ENCODE measurements around the gene BSND.

Gene BSND

DNA sequence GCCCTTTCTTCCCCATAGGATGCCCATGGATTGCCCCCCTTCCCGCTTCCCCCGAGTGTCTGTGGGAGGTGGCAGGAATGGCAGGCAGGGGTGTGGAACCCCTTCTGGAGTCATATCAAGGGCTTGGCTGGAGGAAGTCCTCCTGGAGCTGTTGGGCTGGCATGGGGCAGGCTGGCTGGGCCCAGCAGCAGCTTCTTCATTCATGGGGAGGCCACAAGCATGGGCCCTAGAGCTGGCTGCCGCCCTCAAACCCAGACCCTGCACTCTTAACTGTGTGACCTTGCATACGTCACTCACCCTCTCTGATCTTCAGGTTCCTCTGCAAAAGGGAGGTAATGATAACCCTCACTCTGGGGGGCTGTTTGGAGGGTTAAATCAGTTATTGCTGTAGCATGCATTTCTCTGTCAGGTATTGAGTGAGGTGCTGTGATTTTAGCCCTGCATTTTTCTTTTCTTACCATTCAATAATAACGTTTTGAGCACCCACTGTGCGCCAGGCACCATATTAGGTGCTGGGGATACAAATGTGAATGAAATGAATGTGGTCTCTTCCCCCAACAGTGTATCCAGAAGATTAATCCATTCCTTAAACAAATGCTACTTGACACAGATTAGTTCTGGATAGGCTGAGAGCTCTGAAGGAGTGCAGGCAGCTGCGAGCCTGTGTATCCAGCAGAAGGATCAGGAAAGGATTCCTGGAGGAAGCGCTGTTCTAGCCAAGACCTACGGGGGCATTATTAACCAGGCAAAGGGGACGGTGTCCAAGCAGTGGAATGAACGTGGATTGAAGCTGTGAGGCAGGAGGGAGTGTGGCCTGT is 49.9 kb downstream of the BSND start:
- TF ChIP-seq, protein P1, sequence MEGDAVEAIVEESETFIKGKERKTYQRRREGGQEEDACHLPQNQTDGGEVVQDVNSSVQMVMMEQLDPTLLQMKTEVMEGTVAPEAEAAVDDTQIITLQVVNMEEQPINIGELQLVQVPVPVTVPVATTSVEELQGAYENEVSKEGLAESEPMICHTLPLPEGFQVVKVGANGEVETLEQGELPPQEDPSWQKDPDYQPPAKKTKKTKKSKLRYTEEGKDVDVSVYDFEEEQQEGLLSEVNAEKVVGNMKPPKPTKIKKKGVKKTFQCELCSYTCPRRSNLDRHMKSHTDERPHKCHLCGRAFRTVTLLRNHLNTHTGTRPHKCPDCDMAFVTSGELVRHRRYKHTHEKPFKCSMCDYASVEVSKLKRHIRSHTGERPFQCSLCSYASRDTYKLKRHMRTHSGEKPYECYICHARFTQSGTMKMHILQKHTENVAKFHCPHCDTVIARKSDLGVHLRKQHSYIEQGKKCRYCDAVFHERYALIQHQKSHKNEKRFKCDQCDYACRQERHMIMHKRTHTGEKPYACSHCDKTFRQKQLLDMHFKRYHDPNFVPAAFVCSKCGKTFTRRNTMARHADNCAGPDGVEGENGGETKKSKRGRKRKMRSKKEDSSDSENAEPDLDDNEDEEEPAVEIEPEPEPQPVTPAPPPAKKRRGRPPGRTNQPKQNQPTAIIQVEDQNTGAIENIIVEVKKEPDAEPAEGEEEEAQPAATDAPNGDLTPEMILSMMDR (IDR thresholded peaks at IDR 0.05; ENCODE audit: low read depth, low read length): no peak
- no peak for DNase-seq (ENCODE audit: low read depth, low spot score)
- H3K4me3 ChIP-seq (ENCODE audit: low read depth, low read length): no peak overlapping the region
- in situ Hi-C loops (cut with HindIII; ENCODE audit: low sequenced_read_pairs): no loop called here

DNA sequence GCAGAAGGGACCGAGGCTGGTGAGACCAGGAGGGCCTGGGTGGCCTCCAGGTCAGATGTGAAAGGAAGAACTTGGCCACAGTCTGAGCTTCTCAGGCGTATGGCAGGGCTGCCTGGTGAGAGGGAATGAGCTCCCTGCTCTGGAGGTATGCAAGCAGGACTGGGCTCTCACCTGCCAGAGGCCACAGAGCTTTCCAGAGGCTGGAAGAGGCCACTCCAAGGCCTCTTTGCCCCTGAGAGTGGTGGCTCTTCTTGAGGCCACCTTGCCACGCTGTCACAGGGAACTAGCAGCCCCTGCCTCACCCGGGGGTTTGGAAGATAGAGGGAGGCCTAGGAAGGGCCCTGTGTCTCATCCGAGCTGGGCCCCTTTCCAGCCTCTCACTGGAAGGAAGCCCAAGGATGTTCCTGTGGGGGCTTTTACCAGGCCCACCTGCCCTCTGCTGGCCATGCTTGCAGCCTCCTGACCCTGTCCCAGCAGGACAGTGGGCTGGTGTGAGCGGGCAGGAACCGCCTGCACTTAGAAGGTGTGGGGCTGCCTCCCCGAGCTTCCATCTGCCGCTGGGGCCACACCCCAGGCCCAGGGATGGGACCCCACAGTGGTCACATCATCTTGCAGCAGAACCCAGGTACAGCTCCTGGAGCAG is 50.7 kb downstream of the BSND start:
- in situ Hi-C loops (cut with HindIII; ENCODE audit: low sequenced_read_pairs): no loop called here
- TF ChIP-seq, protein P1 (IDR thresholded peaks at IDR 0.05; ENCODE audit: low read depth, low read length): no peak
- no peak for DNase-seq (ENCODE audit: low read depth, low spot score)

DNA sequence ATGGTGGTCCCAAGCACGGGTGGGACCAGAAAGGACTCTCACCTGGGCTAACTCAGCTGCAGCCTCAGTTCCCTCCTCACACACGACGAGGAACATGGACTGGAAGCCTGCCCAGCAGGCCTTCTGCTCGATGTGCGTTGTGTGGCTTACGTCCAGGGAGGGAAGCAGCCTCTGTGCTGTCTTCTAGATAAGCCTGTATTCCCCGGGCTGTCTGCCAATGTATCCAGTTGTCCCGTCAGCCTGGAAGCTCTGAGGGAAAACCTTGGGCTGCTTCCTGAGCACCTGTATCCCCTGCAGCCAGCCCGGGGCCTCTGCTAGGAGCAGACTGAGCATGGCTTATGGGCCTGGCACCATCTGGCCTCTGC is 51.2 kb downstream of the BSND start:
- TF ChIP-seq, protein P1 (IDR thresholded peaks at IDR 0.05; ENCODE audit: low read depth, low read length): no peak
- in situ Hi-C loops (cut with HindIII; ENCODE audit: low sequenced_read_pairs): no loop called here
- no peak overlapping the region for H3K4me3 ChIP-seq (ENCODE audit: low read depth, low read length)
- DNase-seq (ENCODE audit: low read depth, low spot score): peak; percentile 60

More for the DNA sequence above, 50.7 kb downstream of the BSND start:
- no peak overlapping the region for H3K4me3 ChIP-seq (ENCODE audit: low read depth, low read length)

DNA sequence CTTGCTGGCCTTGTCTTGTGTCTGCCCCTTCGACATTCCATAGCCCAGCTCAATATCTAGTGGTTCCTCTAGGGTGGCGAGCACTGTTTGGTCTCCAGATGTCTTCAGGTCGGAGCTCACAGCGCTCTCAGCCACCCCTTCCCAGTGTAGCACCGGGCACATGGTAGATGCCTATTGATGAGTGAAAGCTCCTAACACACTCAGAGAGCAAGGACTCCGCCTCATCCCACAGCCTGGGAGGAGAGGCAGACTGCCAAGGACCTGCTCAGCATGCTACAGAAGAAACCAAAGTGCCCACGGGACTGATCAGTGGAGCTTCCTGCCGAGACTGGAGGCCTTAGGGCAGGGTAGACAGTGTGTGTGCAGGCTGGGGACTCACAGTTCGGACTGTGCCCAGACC is 51.5 kb downstream of the BSND start:
- in situ Hi-C loops (cut with HindIII; ENCODE audit: low sequenced_read_pairs): no loop called here
- peak; percentile 85 for DNase-seq (ENCODE audit: low read depth, low spot score)
- H3K4me3 ChIP-seq (ENCODE audit: low read depth, low read length): no peak overlapping the region
- TF ChIP-seq, protein P1 (IDR thresholded peaks at IDR 0.05; ENCODE audit: low read depth, low read length): no peak

DNA sequence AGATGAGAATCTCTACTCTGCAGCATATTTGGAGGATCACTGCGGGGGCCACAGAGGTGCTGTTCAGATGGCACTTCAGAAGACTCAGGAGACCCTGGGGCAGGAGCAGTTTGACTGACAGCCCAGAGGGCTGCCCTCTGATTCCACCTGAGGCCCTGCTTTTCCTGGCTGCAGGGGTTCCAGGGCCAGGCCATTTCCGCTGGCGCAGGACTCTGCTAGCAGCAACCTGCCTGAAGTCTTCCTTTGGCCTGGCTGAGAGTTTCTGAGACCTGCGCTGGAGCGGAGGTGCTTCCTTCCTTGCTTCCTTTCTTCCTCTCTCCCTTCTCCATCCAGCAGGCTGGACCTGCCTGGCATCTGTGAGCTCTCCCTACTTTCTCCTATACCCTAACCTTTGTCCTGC is 52.4 kb downstream of the BSND start:
- TF ChIP-seq, protein P1 (IDR thresholded peaks at IDR 0.05; ENCODE audit: low read depth, low read length): no peak
- in situ Hi-C loops (cut with HindIII; ENCODE audit: low sequenced_read_pairs): no loop called here
- no peak overlapping the region for H3K4me3 ChIP-seq (ENCODE audit: low read depth, low read length)
- DNase-seq (ENCODE audit: low read depth, low spot score): no peak

DNA sequence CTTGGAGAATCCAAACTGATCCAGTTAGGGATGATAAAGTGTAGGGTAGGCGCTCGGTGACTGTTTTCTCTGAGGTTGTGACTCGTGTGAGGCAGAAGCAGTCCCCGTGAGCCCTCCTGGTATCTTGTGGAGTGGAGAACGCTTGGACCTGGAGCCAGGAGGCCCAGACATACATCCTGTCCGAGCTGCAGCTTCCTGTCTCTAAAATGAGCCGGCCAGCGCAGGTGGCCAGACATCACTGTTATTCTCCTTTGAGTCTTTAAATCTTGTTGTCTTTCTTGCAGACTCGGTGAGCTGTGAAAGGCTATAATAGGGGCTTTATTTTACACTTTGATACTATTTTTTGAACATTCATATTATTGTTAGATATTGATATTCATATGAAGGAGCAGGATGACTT is 52.9 kb downstream of the BSND start:
- H3K4me3 ChIP-seq (ENCODE audit: low read depth, low read length): no peak overlapping the region
- in situ Hi-C loops (cut with HindIII; ENCODE audit: low sequenced_read_pairs): no loop called here
- DNase-seq (ENCODE audit: low read depth, low spot score): no peak

More for the DNA sequence above, 52.9 kb downstream of the BSND start:
- TF ChIP-seq, protein P1 (IDR thresholded peaks at IDR 0.05; ENCODE audit: low read depth, low read length): no peak
